GM18499 (cell line): ENCODE measurements around the gene KCNN3.
"Not testable (repeated sequence)": the region's sequence is repeated elsewhere in the genome, so short reads cannot be mapped to it uniquely, and the experiment has no call there.

Experiments
- ATAC-seq: cut with Tn5 transposase; IDR thresholded peaks from one replicate; pipeline ENCODE4 v1.9.1; 2021; ENCODE audit warnings: moderate number of reproducible peaks; ENCODE audit not compliant: insufficient read depth, unreplicated experiment

Gene KCNN3

GRCh38 chr1:154870115-154870571 lies at the start of gene KCNN3:
TSS of gene KCNN3 (minus strand) at chr1:154870281. CDS start at chr1:154869964, 317 bp downstream.
- peak; percentile 58 for ATAC-seq

- ATAC-seq, result no peak
Measured at GRCh38 chr1:154913273-154913672, 43.2 kb upstream of the KCNN3 start.

DNA sequence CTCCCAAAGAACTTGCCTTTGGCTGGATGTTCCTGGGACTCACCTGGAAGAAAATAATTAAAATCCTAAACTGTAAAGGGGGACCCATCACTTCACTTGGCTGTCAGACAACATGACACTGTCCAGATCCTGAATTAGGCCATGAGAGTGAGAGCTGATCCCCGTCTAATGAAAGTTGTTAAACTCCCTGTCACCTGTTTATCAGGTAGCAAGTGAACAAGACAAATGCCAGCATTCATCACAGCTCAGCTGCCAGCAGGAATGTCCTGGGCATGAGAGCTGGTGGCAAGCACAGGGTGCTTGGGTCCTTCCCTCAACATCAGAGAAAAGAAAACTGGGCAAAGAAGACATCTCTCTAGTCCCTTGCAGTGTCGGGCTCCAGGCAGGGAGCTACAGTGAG lies 42.7 kb upstream of the KCNN3 start:
- ATAC-seq, result no peak

DNA sequence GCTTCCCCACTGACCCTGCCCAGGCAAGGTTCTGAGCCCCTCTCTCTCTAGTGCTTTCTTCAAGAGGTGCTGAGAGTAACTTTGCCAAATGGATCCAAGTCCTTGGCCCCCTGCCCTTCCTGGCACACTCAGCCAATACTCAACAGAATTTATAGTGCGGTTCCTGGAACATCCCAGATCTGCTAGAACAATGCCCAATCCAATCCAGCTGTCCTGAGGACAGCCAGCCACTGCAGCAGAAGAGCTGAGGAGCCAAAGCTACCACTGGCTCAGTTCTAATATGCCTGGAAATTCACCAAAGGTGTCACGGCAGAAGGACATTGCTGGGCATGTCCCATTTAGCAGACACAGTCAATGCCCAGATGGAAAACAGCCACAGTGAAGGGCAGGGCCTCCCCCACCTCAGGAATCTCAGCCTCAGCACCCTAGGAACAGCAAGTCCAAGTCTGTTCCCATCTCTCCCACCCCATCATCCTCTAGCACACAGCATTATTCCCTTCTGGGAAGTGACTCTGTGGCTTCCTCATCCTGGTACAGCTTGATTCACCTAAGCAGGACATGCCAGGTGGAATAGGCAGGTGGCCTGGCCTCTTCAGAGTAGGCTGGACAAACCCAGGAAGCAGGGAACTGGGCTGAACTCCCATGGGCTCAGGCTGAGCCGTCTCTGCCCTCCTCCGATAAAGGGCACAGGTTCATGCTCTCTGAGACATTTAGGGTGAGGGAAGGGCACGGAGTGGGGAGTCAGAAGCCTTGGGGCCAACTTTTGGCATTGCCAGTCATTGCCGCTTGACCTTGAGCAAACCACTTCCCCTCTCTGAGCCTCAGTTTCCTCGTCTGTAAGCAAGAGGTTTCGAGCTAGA lies 41.8 kb upstream of the KCNN3 start:
- no peak for ATAC-seq

- no peak for ATAC-seq
Measured at GRCh38 chr1:154910851-154911250, 40.8 kb upstream of the KCNN3 start.

DNA sequence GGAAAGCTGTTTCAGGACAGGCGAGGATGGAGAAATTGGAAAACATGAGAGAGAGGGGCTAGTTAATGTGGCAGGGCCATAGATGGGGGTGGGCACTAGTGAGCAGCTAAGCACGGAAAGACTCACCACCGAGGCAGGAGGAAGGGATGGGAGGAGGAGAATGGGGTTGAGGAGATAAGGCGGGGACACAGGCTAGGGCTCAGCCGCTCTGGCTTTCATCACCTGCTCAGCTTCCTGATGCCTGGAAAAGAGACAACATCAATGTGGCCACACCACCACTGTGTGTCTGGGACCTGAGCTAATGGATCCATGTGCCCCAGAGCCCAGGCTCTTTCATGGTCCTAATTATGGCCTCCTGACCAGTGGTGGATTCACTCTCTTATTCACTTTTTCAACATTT lies 38.9 kb upstream of the KCNN3 start:
- ATAC-seq, result no peak

- not testable (repeated sequence) for ATAC-seq
Measured at GRCh38 chr1:154908129-154908528, 38.0 kb upstream of the KCNN3 start.

DNA sequence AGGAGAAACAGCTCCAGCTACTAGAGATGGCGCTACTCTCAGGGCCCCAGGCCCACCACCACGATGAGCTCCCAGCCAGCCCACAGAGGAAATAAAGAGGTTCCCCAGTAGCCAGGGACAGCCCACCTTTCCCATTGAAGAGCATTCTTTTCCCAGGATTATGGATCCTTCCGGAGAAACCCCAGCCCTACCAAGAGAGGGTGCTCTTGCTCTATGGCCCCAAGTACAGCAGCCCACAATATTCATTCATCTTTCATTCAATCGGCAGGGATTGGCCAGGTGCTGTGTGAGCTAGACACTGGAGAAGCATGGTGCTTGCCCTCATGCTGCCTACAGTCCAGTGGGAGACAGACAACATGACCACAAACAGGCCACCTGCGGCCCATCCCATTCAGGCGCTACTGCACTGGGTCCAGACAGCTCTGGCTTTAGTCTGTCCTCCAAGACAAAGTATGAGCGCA lies 36.6 kb upstream of the KCNN3 start:
- no peak for ATAC-seq

GRCh38 chr1:154902938-154903566 lies 33.0 kb upstream of the KCNN3 start:
- ATAC-seq, result no peak

GRCh38 chr1:154901591-154901990 lies 31.5 kb upstream of the KCNN3 start:
- no peak for ATAC-seq

DNA sequence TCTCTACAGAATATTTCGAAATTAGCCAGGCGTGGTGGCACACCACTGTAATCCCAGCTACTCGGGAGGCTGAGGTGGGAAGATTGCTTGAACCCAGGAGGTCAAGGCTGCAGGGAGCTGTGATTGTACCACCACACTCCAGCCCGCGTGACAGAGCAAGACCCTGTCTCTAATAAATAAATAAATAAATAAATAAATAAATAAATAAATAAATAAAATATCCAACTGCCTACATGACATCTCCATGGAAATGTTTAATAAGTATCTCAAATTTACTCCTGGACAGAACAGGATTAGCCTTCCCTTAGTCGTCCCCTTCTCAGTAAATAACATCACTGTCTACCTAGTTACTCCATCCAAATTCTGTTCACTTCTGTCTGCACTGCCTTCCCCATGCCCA lies 29.0 kb upstream of the KCNN3 start:
- no peak for ATAC-seq

- no peak for ATAC-seq
Measured at GRCh38 chr1:154896771-154897286, 26.7 kb upstream of the KCNN3 start.

GRCh38 chr1:154895798-154896197 lies 25.7 kb upstream of the KCNN3 start:
- ATAC-seq, result no peak

GRCh38 chr1:154891452-154891851 lies 21.4 kb upstream of the KCNN3 start:
- no peak for ATAC-seq

DNA sequence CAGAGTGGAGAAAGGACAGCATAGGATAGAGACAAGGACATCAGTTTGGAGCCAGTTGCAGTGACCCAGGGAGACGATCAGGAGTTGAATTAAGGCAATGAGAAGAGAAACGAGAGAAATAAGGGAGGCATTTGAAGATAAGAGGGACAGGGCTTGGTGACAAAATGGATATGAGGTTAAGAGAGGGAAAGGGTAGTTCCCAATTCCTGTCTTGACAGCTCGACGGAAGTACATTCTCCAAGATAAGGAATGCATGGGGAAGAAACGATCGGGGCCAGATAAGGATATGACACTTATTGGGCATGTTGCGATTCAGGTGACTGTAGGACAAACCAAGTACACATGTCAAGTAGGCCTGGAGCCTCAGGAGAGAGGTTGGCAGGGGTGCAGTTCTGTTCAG lies 18.7 kb upstream of the KCNN3 start:
- ATAC-seq, result no peak

- ATAC-seq, result no peak
Measured at GRCh38 chr1:154886281-154887015, 16.4 kb upstream of the KCNN3 start.

DNA sequence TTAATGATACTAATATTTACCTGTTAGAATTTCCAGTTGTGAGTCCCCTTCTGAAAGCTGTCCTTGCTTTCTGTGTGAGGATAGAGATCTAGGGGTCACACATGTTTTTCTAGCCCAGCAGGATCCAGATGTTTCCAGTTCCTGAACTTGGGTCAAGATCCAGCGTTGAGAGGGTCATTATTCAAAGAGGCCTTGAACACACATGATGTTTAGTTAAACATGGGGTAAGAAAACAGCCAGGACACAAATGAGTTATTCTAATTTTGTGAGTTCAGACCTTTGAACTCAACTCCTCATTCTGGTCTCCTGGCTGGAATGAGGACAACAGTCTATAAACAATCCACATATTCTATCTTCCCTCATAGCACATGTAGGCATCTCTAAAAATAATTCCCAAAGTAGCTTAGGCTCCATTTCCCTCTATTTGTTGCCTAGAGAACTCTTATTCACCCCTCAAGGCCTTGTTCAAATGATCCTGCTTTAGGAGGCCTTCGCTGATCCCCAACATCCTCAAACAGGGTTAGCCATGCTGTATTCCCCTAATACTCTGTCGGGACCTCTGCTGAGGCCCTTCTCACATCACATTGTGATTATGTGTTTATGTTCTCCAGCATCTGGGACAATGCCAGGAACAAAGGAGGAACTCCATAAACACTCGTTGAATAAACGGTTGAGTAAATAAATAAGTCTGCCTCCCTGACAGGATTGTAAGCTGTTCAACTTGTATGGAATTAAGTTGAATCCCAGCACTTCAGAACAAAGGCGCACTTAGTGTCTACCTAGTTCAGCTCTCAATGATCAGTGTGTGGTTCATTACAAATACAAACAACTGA lies 15.0 kb upstream of the KCNN3 start:
- no peak for ATAC-seq

- ATAC-seq, result no peak
Measured at GRCh38 chr1:154883919-154884868, 14.1 kb upstream of the KCNN3 start.
